Endodermal cell (in vitro differentiated cells): Measurements from ENCODE around the gene ARG2. TPM values are rescaled to one million over a fixed set of nuclear protein-coding genes. Genes with fewer than 3 reads are reported as not detected.

Experiments
- DNase-seq: peaks from one replicate; pipeline ENCODE4 v3.0.0-alpha.2; 2017
- H3K27ac ChIP-seq: 2 replicates; pipeline ENCODE4 v1.5.1; 2013; ENCODE audit warnings: mild to moderate bottlenecking, low read depth, low read length, moderate library complexity
- H3K27me3 ChIP-seq: 2 replicates; pipeline ENCODE4 v1.6.1; 2013; ENCODE audit warnings: mild to moderate bottlenecking, low read length, moderate library complexity; ENCODE audit not compliant: insufficient read depth, control insufficient read depth, poor library complexity, severe bottlenecking
- H3K36me3 ChIP-seq: 2 replicates; pipeline ENCODE4 v1.7.0; 2013; ENCODE audit warnings: mild to moderate bottlenecking, low read length, moderate library complexity; ENCODE audit not compliant: control insufficient read depth, insufficient read depth
- H3K4me1 ChIP-seq: one replicate; pipeline ENCODE4 v1.7.0; 2013; ENCODE audit warnings: low read length; ENCODE audit not compliant: control insufficient read depth, insufficient read depth
- H3K4me3 ChIP-seq: 2 replicates; pipeline ENCODE4 v1.5.1; 2013; ENCODE audit warnings: mild to moderate bottlenecking, low read length, moderate library complexity
- H3K9ac ChIP-seq: 2 replicates; pipeline ENCODE4 v1.6.1; 2013; ENCODE audit warnings: mild to moderate bottlenecking, low read length, moderate library complexity; ENCODE audit not compliant: poor library complexity, severe bottlenecking; ENCODE audit errors: extremely low read depth
- H3K9me3 ChIP-seq: 2 replicates; pipeline ENCODE4 v1.6.1; 2013; ENCODE audit warnings: mild to moderate bottlenecking, low read length, moderate library complexity; ENCODE audit not compliant: control insufficient read depth
- H3K27ac Mint-ChIP-seq: 2 replicates; pipeline ENCODE4 v1.8.0; 2020; ENCODE audit warnings: mixed read lengths
- H3K27me3 Mint-ChIP-seq: 2 replicates; pipeline ENCODE4 v1.8.0; 2021; ENCODE audit warnings: mild to moderate bottlenecking, mixed read lengths; ENCODE audit not compliant: insufficient read depth
- H3K36me3 Mint-ChIP-seq: 2 replicates; pipeline ENCODE4 v1.8.0; 2020; ENCODE audit warnings: low read depth, mixed read lengths
- H3K4me1 Mint-ChIP-seq: 2 replicates; pipeline ENCODE4 v1.8.0; 2020; ENCODE audit warnings: mixed read lengths
- H3K4me3 Mint-ChIP-seq: 2 replicates; pipeline ENCODE4 v1.8.0; 2020; ENCODE audit warnings: mild to moderate bottlenecking, moderate library complexity, mixed read lengths
- H3K9me3 Mint-ChIP-seq: 2 replicates; pipeline ENCODE4 v1.8.0; 2020; ENCODE audit warnings: mild to moderate bottlenecking, mixed read lengths
- CTCF ChIP-seq: fragments of 200-600 bp; sonication (generic); conservative IDR thresholded peaks from 2 replicates; pipeline ENCODE4 v1.5.0; 2021; ENCODE audit warnings: antibody characterized with exemption, mild to moderate bottlenecking
- WGBS, 2 experiments: methylation state at CpG; one replicate each; pipeline versions ENCODE4 v1.1.5 to v1.1.7; 2013; ENCODE audit warnings: missing lambda C conversion rate in 2 of 2, mixed read lengths in 1 of 2; ENCODE audit not compliant: insufficient coverage in 1 of 2, insufficient read length in 1 of 2; 5-methylcytosine and 5-hydroxymethylcytosine counted together
- total RNA-seq, 2 donors: library from RNA; stranded (reverse); fragmentation: NEBNext Ultra II Directional in 1 of 2; extraction: Animal tissue kit (Norgen Biotek cat#: 25700) in 1 of 2; gene quantifications; 2 replicates in 1 of 2; 3 replicates in 1 of 2; pipeline ENCODE4 v1.2.1, GENCODE V29; 2021

Gene ARG2
- total RNA-seq, 2 donors from 2014 or later, result 19.4 to 25.4 TPM

GRCh38 chr14:67610491-67610890, 9.2 kb upstream of the ARG2 start:
- no peaks in the 10 kb centered on the region for H3K36me3 ChIP-seq
- H3K27me3 Mint-ChIP-seq, result peaks cover 69% of the 10 kb centered on the region
- DNase-seq, result no peak
- H3K4me1 ChIP-seq, result no peaks in the 10 kb centered on the region
- no peak overlapping the region for H3K27ac Mint-ChIP-seq
- H3K27ac ChIP-seq, result no peak overlapping the region
- H3K9me3 Mint-ChIP-seq, result no peaks in the 10 kb centered on the region
- no peak overlapping the region for H3K9ac ChIP-seq
- no peak overlapping the region for H3K4me3 ChIP-seq
- H3K4me3 Mint-ChIP-seq, result no peak overlapping the region
- H3K4me1 Mint-ChIP-seq, result no peaks in the 10 kb centered on the region
- no peaks in the 10 kb centered on the region for H3K36me3 Mint-ChIP-seq
- 75% methylated on average over 1 of the region's 1 CpG; no CpG with 5 or more reads in 1 of the 2 experiments for whole genome bisulfite sequencing, 2 experiments
- H3K9me3 ChIP-seq, result no peaks in the 10 kb centered on the region
- no peak for TF ChIP-seq CTCF
- peaks cover 11% of the 10 kb centered on the region for H3K27me3 ChIP-seq

GRCh38 chr14:67618617-67619063, 1.1 kb upstream of the ARG2 start:
- no peak for DNase-seq
- peak overlapping the region; percentile 73 for H3K9ac ChIP-seq

GRCh38 chr14:67620217-67620785, 581 bp downstream of the ARG2 start:
- no peak overlapping the region for H3K27ac ChIP-seq
- peak overlapping the region; percentile 79 for H3K4me3 Mint-ChIP-seq
- H3K27me3 Mint-ChIP-seq, result peaks cover 18% of the 10 kb centered on the region
- WGBS, 2 experiments, result 5% methylated on average over 11 to 19 of the region's 19 CpGs
- peaks cover 17% of the 10 kb centered on the region for H3K36me3 Mint-ChIP-seq
- no peak for TF ChIP-seq CTCF
- peak overlapping the region; percentile 87 for H3K4me3 ChIP-seq
- H3K4me1 Mint-ChIP-seq, result peaks cover 17% of the 10 kb centered on the region
- H3K9me3 ChIP-seq, result no peaks in the 10 kb centered on the region
- H3K27me3 ChIP-seq, result peaks cover 12% of the 10 kb centered on the region
- peaks cover 13% of the 10 kb centered on the region for H3K4me1 ChIP-seq
- H3K9ac ChIP-seq, result peak overlapping the region; percentile 73
- H3K36me3 ChIP-seq, result no peaks in the 10 kb centered on the region
- peak overlapping the region; percentile 97 for H3K27ac Mint-ChIP-seq
- peaks cover 5% of the 10 kb centered on the region for H3K9me3 Mint-ChIP-seq
- DNase-seq, result peak; percentile 84

More at GRCh38 chr14:67618617-67619063, 1.1 kb upstream of the ARG2 start:
- Histone ChIP-seq H3K27ac (no peak overlapping the region), H3K4me1 (peaks cover 13% of the 10 kb centered on the region), H3K4me3 (peak overlapping the region; percentile 87), H3K9me3 (no peaks in the 10 kb centered on the region), H3K36me3 (no peaks in the 10 kb centered on the region), H3K27me3 (peaks cover 12% of the 10 kb centered on the region)
- Mint-ChIP-seq H3K36me3 (peaks cover 5% of the 10 kb centered on the region), H3K4me1 (peaks cover 17% of the 10 kb centered on the region), H3K9me3 (no peaks in the 10 kb centered on the region), H3K27me3 (peaks cover 26% of the 10 kb centered on the region), H3K27ac (peak overlapping the region; percentile 97), H3K4me3 (peak overlapping the region; percentile 79)
- peak; percentile 81 for TF ChIP-seq CTCF
